Measurements from ENCODE around the gene DIAPH2. TPM values are rescaled to one million over a fixed set of nuclear protein-coding genes. Genes with fewer than 3 reads are reported as not detected.

The DIAPH2 gene
- total and polyA plus RNA-seq, 9 of the 15 experiments (the other 6 are each of a cell fraction or from before 2014, with no cell fraction given): 0.01 to 0.18 (median 0.07) TPM; not detected in 1

GRCh38 chrX:97238632-97239031 is 554.0 kb downstream of the DIAPH2 start (continued):
- TF ChIP-seq CHAMP1 (IDR thresholded peaks at IDR 0.05) (no peak), CHD4 (IDR thresholded peaks at IDR 0.05; ENCODE audit: insufficient read depth, insufficient replicate concordance, low read depth, low read length, poor library complexity, severe bottlenecking) (no peak)

- no TSS peak for BruUV-seq (replicated peaks)
- DNase-seq (ENCODE audit: extremely low read depth in 1 of 4, low spot score in 3 of 4) (no peak), FAIRE-seq (no peak), ATAC-seq (no peak)
- ChIA-PET POLR2A (no interaction called here), CTCF (ENCODE audit: low intra/inter-chr PET ratio) (no interaction called here)
- intact Hi-C loops (cut with micrococcal nuclease): no loop called here
- no peaks in the 10 kb centered on the region for H3K9me3 ChIP-seq (replicated peaks; ENCODE audit: control insufficient read depth, insufficient read depth, low read depth, low read length)
- TF ChIP-seq YY1 (IDR thresholded peaks at IDR 0.05; ENCODE audit: borderline replicate concordance in 1 of 3, control insufficient read depth in 1 of 3, extremely low read depth in 1 of 3, insufficient read depth in 3 of 3, insufficient read length in 1 of 3, insufficient replicate concordance in 2 of 3, low read depth in 1 of 3, low read length in 2 of 3) (no peak), ZNF584 (CRISPR knock-in tag; IDR thresholded peaks at IDR 0.05; ENCODE audit: low read depth) (no peak), STAT5B (CRISPR knock-in tag; IDR thresholded peaks at IDR 0.05) (no peak), FOXP4 (CRISPR knock-in tag; IDR thresholded peaks at IDR 0.05; ENCODE audit: borderline replicate concordance) (no peak), CBFA2T2 (conservative IDR thresholded peaks at IDR 0.05) (no peak), PHB2 (IDR thresholded peaks at IDR 0.05; ENCODE audit: low read depth) (no peak)
- 0% methylated on average over 3 of the region's 3 CpGs for WGBS (ENCODE audit: insufficient coverage, low coverage, missing lambda C conversion rate)
- H3K9ac ChIP-seq (ENCODE audit: insufficient read depth in 1 of 2, low read depth in 2 of 2, low read length in 2 of 2): no peak overlapping the region
- H2AFZ ChIP-seq (ENCODE audit: low read depth, low read length): no peak overlapping the region
- no peak overlapping the region for H3K27ac ChIP-seq (ENCODE audit: extremely low read depth, low read depth, low read length)
- H3K27me3 ChIP-seq (ENCODE audit: control insufficient read depth in 2 of 2, insufficient read depth in 2 of 2, low read length in 2 of 2): no peaks in the 10 kb centered on the region
- H3K4me3 ChIP-seq: no peak overlapping the region
- no peaks in the 10 kb centered on the region for H3K79me2 ChIP-seq (ENCODE audit: control insufficient read depth, insufficient read depth, low read length)
- in situ Hi-C loops (cut with MboI): no loop called here
- H3K9me1 ChIP-seq (ENCODE audit: control insufficient read depth, insufficient read depth, low read length): no peaks in the 10 kb centered on the region
- H3K36me3 ChIP-seq (ENCODE audit: control insufficient read depth, insufficient read depth, low read length): no peaks in the 10 kb centered on the region
- H4K20me1 ChIP-seq (replicated peaks; ENCODE audit: control insufficient read depth, insufficient read depth, low read length): no peaks in the 10 kb centered on the region
- H3K4me2 ChIP-seq (ENCODE audit: insufficient read depth, low read length): no peak overlapping the region
- H3K4me1 ChIP-seq (replicated peaks in 1 of 2; ENCODE audit: control insufficient read depth in 2 of 2, insufficient read depth in 2 of 2, low read length in 2 of 2): no peaks in the 10 kb centered on the region
Observed at GRCh38 chrX:97252111-97252510, 567.5 kb downstream of the DIAPH2 start.
